ENCODE data around the gene RAD52. TPM values are rescaled to one million over a fixed set of nuclear protein-coding genes. Genes with fewer than 3 reads are reported as not detected.
A peak's percentile ranks its signal among the peaks of the same experiment; 100 is the strongest.

RAD52 gene
- total RNA-seq, 1 donor from 2014 or later: 15.7 TPM

GRCh38 chr12:981176-981828 lies 31.8 kb upstream of the RAD52 start:
- H3K36me3 Mint-ChIP-seq (ENCODE audit: low read depth): no peaks in the 10 kb centered on the region
- H3K4me3 Mint-ChIP-seq: no peak overlapping the region
- H3K9me3 Mint-ChIP-seq: no peaks in the 10 kb centered on the region
- H3K27ac Mint-ChIP-seq: no peak overlapping the region
- intact Hi-C loops (cut with micrococcal nuclease): no loop called here
- DNase-seq: no peak
- H3K4me1 Mint-ChIP-seq: peaks cover 5% of the 10 kb centered on the region
- peaks cover 2% of the 10 kb centered on the region for H3K27me3 Mint-ChIP-seq

GRCh38 chr12:979349-979748 lies 29.9 kb upstream of the RAD52 start:
- Mint-ChIP-seq H3K27me3 (peaks cover 6% of the 10 kb centered on the region), H3K4me1 (peaks cover 5% of the 10 kb centered on the region), H3K4me3 (no peak overlapping the region), H3K9me3 (no peaks in the 10 kb centered on the region), H3K36me3 (ENCODE audit: low read depth) (no peaks in the 10 kb centered on the region), H3K27ac (no peak overlapping the region)
- no peak for DNase-seq
- intact Hi-C loops (cut with micrococcal nuclease): no loop called here

- intact Hi-C loops (cut with micrococcal nuclease): no loop called here
- Mint-ChIP-seq H3K4me1 (peaks cover 5% of the 10 kb centered on the region), H3K27me3 (peaks cover 4% of the 10 kb centered on the region), H3K36me3 (ENCODE audit: low read depth) (no peaks in the 10 kb centered on the region), H3K27ac (no peak overlapping the region), H3K4me3 (no peak overlapping the region), H3K9me3 (no peaks in the 10 kb centered on the region)
- no peak for DNase-seq
Measured at GRCh38 chr12:977156-977555, 27.7 kb upstream of the RAD52 start.

GRCh38 chr12:976644-977043 lies 27.1 kb upstream of the RAD52 start:
- intact Hi-C loops (cut with micrococcal nuclease): no loop called here
- peaks cover 5% of the 10 kb centered on the region for H3K4me1 Mint-ChIP-seq
- no peak for DNase-seq
- H3K27me3 Mint-ChIP-seq: peaks cover 4% of the 10 kb centered on the region
- no peak overlapping the region for H3K4me3 Mint-ChIP-seq
- H3K27ac Mint-ChIP-seq: no peak overlapping the region
- no peaks in the 10 kb centered on the region for H3K9me3 Mint-ChIP-seq
- H3K36me3 Mint-ChIP-seq (ENCODE audit: low read depth): no peaks in the 10 kb centered on the region

- DNase-seq: no peak
- peaks cover 4% of the 10 kb centered on the region for H3K27me3 Mint-ChIP-seq
- no peaks in the 10 kb centered on the region for H3K4me1 Mint-ChIP-seq
- no peak overlapping the region for H3K27ac Mint-ChIP-seq
- H3K9me3 Mint-ChIP-seq: no peaks in the 10 kb centered on the region
- no peaks in the 10 kb centered on the region for H3K36me3 Mint-ChIP-seq (ENCODE audit: low read depth)
- H3K4me3 Mint-ChIP-seq: no peak overlapping the region
- intact Hi-C loops (cut with micrococcal nuclease): no loop called here
Measured at GRCh38 chr12:974271-974862, 24.9 kb upstream of the RAD52 start.

GRCh38 chr12:971991-972390 lies 22.5 kb upstream of the RAD52 start:
- no peaks in the 10 kb centered on the region for H3K4me1 Mint-ChIP-seq
- no peaks in the 10 kb centered on the region for H3K9me3 Mint-ChIP-seq
- H3K36me3 Mint-ChIP-seq (ENCODE audit: low read depth): no peaks in the 10 kb centered on the region
- DNase-seq: no peak
- H3K4me3 Mint-ChIP-seq: no peak overlapping the region
- intact Hi-C loops (cut with micrococcal nuclease): no loop called here
- peaks cover 4% of the 10 kb centered on the region for H3K27me3 Mint-ChIP-seq
- no peak overlapping the region for H3K27ac Mint-ChIP-seq

- Mint-ChIP-seq H3K4me1 (no peaks in the 10 kb centered on the region), H3K4me3 (no peak overlapping the region), H3K9me3 (no peaks in the 10 kb centered on the region), H3K27me3 (peaks cover 2% of the 10 kb centered on the region), H3K36me3 (ENCODE audit: low read depth) (no peaks in the 10 kb centered on the region), H3K27ac (no peak overlapping the region)
- intact Hi-C loops (cut with micrococcal nuclease): no loop called here
- no peak for DNase-seq
Measured at GRCh38 chr12:969821-970220, 20.3 kb upstream of the RAD52 start.

- H3K9me3 Mint-ChIP-seq: no peaks in the 10 kb centered on the region
- H3K27ac Mint-ChIP-seq: no peak overlapping the region
- H3K36me3 Mint-ChIP-seq (ENCODE audit: low read depth): no peaks in the 10 kb centered on the region
- no peak overlapping the region for H3K4me3 Mint-ChIP-seq
- no peaks in the 10 kb centered on the region for H3K4me1 Mint-ChIP-seq
- no peaks in the 10 kb centered on the region for H3K27me3 Mint-ChIP-seq
- no peak for DNase-seq
- intact Hi-C loops (cut with micrococcal nuclease): no loop called here
Measured at GRCh38 chr12:968545-968944, 19.1 kb upstream of the RAD52 start.

GRCh38 chr12:967641-968040 lies 18.1 kb upstream of the RAD52 start:
- H3K36me3 Mint-ChIP-seq (ENCODE audit: low read depth): no peaks in the 10 kb centered on the region
- H3K4me1 Mint-ChIP-seq: no peaks in the 10 kb centered on the region
- no peak for DNase-seq
- H3K27ac Mint-ChIP-seq: no peak overlapping the region
- no peak overlapping the region for H3K4me3 Mint-ChIP-seq
- H3K27me3 Mint-ChIP-seq: no peaks in the 10 kb centered on the region
- H3K9me3 Mint-ChIP-seq: no peaks in the 10 kb centered on the region
- intact Hi-C loops (cut with micrococcal nuclease): no loop called here

- Mint-ChIP-seq H3K4me3 (no peak overlapping the region), H3K36me3 (ENCODE audit: low read depth) (no peaks in the 10 kb centered on the region), H3K27ac (no peak overlapping the region), H3K9me3 (no peaks in the 10 kb centered on the region), H3K4me1 (peaks cover 2% of the 10 kb centered on the region), H3K27me3 (no peaks in the 10 kb centered on the region)
- no peak for DNase-seq
- intact Hi-C loops (cut with micrococcal nuclease): no loop called here
Measured at GRCh38 chr12:966724-967123, 17.2 kb upstream of the RAD52 start.

- Mint-ChIP-seq H3K4me1 (peaks cover 2% of the 10 kb centered on the region), H3K36me3 (ENCODE audit: low read depth) (no peaks in the 10 kb centered on the region), H3K9me3 (no peaks in the 10 kb centered on the region), H3K27ac (no peak overlapping the region), H3K4me3 (no peak overlapping the region), H3K27me3 (peaks cover 2% of the 10 kb centered on the region)
- no peak for DNase-seq
- intact Hi-C loops (cut with micrococcal nuclease): no loop called here
Measured at GRCh38 chr12:958588-959123, 9.2 kb upstream of the RAD52 start.

- DNase-seq: no peak
- Mint-ChIP-seq H3K27ac (no peak overlapping the region), H3K4me3 (no peak overlapping the region), H3K27me3 (peaks cover 4% of the 10 kb centered on the region), H3K4me1 (no peaks in the 10 kb centered on the region), H3K9me3 (no peaks in the 10 kb centered on the region), H3K36me3 (ENCODE audit: low read depth) (no peaks in the 10 kb centered on the region)
- intact Hi-C loops (cut with micrococcal nuclease): no loop called here
Measured at GRCh38 chr12:955939-956338, 6.4 kb upstream of the RAD52 start.

GRCh38 chr12:954741-955140 lies 5.2 kb upstream of the RAD52 start:
- Mint-ChIP-seq H3K27me3 (peaks cover 2% of the 10 kb centered on the region), H3K27ac (no peak overlapping the region), H3K36me3 (ENCODE audit: low read depth) (no peaks in the 10 kb centered on the region), H3K4me3 (no peak overlapping the region), H3K4me1 (no peaks in the 10 kb centered on the region), H3K9me3 (no peaks in the 10 kb centered on the region)
- no peak for DNase-seq
- intact Hi-C loops (cut with micrococcal nuclease): no loop called here

GRCh38 chr12:953776-954175 lies 4.3 kb upstream of the RAD52 start:
- no peak for DNase-seq
- intact Hi-C loops (cut with micrococcal nuclease): no loop called here
- Mint-ChIP-seq H3K27me3 (peaks cover 5% of the 10 kb centered on the region), H3K36me3 (ENCODE audit: low read depth) (peaks cover 7% of the 10 kb centered on the region), H3K4me1 (peaks cover 8% of the 10 kb centered on the region), H3K4me3 (no peak overlapping the region), H3K27ac (no peak overlapping the region), H3K9me3 (no peaks in the 10 kb centered on the region)

GRCh38 chr12:951176-951575 lies 1.7 kb upstream of the RAD52 start:
- H3K27me3 Mint-ChIP-seq: peaks cover 5% of the 10 kb centered on the region
- peaks cover 21% of the 10 kb centered on the region for H3K4me1 Mint-ChIP-seq
- peak overlapping the region; percentile 2 for H3K4me3 Mint-ChIP-seq
- H3K9me3 Mint-ChIP-seq: no peaks in the 10 kb centered on the region
- no peak for DNase-seq
- peaks cover 15% of the 10 kb centered on the region for H3K36me3 Mint-ChIP-seq (ENCODE audit: low read depth)
- H3K27ac Mint-ChIP-seq: no peak overlapping the region
- intact Hi-C loops (cut with micrococcal nuclease): no loop called here

All from activated CD4-positive, alpha-beta T cell treated with anti-CD3 and anti-CD28 coated beads, Interleukin-2, amount 10 ng/mL, durations not matched to agents 24 days and 14 days (primary cell).